Left kidney (tissue), 2 donors: ENCODE results near the gene NUP210. TPM values are rescaled to one million over a fixed set of nuclear protein-coding genes. Genes with fewer than 3 reads are reported as not detected.

Source experiments
- DNase-seq: peaks from one replicate; pipeline ENCODE4 v3.0.0-alpha.2; 2013
- polyA plus RNA-seq: library from polyadenylated mRNA; unstranded; fragments of 120-200 nt; gene quantifications from one replicate; pipeline ENCODE4 v1.2.1, GENCODE V29; 2013; ENCODE audit not compliant: insufficient read length

Gene NUP210
- polyA plus RNA-seq, 1 donor, result 28.9 TPM

DNA sequence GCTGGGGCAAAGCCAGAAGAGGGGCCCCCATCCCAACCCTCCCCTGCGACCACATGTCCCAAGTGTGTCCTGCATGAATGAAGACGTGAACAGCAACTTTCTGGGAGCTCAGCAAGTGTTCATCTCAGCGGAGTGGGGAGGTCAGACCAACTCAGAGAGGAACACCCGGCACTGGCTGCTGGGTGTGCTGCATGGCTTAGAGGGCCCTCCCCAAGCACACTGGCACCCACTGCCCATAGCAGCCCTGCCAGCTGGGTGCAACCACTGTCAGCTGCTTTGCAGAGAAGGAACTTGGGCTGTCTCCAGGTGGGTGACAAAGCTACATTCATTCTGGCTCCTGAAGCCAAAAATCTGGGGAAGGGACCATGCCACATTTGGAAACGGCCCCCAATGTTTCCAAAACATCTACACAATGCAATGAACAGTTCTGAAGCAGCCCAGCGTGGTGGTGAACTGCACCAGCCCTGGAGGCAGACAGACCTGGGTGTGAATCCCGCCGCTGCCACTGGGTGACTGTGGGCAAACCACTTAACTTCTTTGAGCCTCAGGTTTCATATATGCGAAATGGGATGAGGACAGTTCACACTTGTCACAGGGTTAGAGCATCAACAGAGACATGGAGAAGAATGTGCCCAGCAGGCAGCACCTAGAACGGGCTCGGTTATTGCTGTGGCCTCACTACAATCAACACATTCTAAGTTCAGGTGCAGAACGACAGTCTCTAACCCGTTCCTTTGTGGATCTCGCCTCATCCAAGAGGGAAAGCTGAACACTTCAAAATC, 145.4 kb downstream of the NUP210 start:
- DNase-seq, result no peak

GRCh38 chr3:13274125-13274524, 146.0 kb downstream of the NUP210 start:
- DNase-seq, result no peak

DNA sequence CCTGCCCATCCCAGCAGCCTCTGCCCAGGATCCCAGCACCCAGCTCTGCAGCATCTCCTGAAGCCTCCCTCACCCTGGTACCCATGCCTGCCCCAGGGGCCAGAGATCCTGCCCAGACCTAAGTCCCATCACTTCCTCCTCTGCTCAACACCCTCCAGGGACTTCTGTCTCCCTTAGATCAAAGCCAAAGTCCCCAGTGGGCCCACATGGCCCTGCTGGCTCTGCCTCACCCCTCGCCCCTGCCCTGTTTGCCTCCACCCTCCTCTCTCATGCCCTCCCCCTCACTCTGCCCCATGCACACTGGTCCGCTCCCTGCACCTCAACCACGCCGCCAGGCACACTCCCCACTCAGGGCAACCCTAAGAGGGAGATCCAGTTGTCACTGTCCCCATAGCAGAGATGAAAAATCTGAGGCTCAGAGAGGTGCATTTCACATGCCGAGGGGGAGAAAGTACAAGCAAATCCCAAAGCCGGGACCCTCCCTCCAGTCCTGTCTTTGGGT, 146.5 kb downstream of the NUP210 start:
- no peak for DNase-seq

- DNase-seq, result no peak
These were observed 147.1 kb downstream of the NUP210 start for GRCh38 chr3:13272831-13273603.

GRCh38 chr3:13269711-13270378, 150.3 kb downstream of the NUP210 start:
- no peak for DNase-seq

GRCh38 chr3:13268961-13269441, 151.1 kb downstream of the NUP210 start:
- no peak for DNase-seq

DNA sequence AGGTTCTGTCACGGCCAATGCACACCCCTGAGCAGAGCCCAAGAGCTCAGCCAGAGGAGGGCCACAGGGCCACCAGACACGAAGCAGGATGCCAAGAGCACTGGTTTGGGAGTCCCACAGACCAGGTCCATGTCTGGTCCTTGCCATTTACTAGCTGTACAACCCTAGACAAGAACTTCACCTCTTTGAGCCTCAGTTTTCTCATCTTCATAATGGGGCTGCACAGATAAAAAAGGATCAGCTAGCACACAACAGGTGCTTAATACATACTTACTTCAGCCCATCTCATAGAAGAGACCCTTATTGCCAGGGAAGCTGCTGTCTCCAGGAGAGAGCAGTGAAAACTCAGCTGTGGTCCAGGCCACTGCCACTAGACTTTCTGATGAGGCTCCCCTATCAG, 152.0 kb downstream of the NUP210 start:
- no peak for DNase-seq

GRCh38 chr3:13266651-13267362, 153.3 kb downstream of the NUP210 start:
- DNase-seq, result no peak

Other genes with a start within 250 kb of the NUP210 start
- 14.8 TPM for gene HDAC11, start 60.0 kb upstream of the NUP210 start, polyA plus RNA-seq
- gene FBLN2, start 128.8 kb upstream of the NUP210 start, polyA plus RNA-seq, result 17.9 TPM